Globus pallidus (tissue), 1 donor: Measurements from ENCODE around the gene THY1.
"Not testable (repeated sequence)": the region's sequence is repeated elsewhere in the genome, so short reads cannot be mapped to it uniquely, and the experiment has no call there.

Source experiments
- DNase-seq: peaks from one replicate; pipeline ENCODE4 v3.0.0-alpha.2; 2015; ENCODE audit warnings: low spot score

Gene THY1

DNA sequence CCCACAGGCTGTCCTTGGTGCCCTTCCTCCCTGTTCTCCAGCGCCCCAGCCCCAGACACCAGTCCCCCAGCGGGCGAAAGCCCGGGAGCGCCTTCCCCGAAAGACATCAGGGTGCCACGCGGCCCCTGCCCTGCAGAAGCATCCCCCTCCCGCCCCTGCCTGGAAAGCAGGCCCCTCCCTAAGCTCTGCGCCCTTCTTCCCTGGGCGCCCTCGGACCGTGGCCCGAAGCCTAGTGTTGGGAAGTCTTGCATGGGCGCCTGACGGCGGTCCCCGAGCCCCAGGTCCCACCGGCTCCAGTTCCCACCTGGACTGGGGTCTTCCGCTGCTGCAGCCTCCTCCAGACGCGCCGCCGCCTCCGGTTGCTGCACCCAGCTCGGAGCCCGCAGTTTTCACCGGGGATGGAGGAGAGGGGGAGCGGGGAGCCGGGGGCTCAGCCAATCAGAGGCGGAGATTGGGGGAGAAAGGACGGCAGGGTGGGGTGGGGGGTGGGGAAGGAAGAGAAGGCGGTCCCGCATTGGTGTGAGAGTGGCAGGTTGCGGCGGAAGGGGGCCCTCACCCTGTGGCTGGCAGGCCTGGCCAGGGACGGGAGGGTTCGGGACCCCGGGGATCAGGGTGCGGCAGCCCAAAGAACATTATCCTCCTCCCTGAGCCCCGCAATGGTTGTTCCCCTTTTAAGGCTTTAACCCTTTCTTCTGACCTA lies at the start of gene THY1:
Gene THY1, minus strand, starts transcription at position 364 of the 700 bp plus-strand sequence. CDS start 2,267 bp downstream, outside the sequence.
- DNase-seq: peak; percentile 57

DNA sequence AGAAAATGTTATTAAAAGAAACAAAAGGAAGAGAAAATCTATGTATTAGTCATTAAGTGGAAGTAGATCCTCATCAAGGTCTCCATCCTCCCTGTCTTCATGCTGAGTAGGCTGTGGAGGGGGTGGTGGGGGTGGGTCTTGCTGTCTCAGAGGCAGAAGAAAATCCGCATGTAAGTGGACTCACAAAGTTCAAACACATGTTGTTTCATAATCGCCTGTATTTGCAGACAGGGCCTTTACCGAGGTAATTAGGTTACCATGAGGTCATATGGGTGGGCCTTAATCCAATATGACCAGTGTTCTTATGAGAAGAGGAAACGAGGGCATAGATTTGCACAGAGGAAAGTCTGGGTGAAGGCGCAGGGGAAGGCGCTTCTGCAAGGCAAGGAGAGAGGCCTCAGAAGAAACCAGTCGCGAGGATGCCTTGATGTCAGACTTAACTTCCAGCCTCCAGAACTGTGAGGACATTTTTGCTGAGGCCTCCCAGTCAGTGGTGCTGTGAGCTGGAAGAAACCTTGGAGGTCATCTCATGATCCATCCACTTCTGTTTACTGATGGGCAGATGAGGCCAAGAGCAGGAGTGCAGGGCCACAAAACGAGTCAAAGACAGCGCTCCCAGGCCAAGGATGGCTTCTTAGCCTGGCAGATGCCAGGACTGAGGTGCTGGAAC lies 49.3 kb upstream of the THY1 start:
- no peak for DNase-seq

DNA sequence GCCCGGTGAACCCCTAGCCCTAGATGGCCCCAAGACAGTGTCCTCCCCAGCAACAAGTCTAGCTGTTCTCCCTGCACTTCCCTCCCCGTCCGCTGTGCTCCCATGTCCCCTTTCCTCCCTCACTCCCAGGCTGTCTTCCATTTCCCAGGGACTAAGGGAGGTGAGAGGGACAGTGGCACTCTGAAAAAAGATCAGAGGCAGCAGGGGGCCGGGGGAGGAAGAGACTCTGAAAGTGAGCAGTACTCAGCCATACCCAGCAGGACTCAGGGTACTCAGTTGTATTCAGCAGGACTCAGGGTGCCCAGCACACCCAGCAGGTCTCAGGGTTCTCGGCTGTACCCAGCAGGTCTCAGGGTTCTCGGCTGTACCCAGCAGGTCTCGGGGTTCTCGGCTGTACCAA lies 48.4 kb upstream of the THY1 start:
- DNase-seq: no peak

DNA sequence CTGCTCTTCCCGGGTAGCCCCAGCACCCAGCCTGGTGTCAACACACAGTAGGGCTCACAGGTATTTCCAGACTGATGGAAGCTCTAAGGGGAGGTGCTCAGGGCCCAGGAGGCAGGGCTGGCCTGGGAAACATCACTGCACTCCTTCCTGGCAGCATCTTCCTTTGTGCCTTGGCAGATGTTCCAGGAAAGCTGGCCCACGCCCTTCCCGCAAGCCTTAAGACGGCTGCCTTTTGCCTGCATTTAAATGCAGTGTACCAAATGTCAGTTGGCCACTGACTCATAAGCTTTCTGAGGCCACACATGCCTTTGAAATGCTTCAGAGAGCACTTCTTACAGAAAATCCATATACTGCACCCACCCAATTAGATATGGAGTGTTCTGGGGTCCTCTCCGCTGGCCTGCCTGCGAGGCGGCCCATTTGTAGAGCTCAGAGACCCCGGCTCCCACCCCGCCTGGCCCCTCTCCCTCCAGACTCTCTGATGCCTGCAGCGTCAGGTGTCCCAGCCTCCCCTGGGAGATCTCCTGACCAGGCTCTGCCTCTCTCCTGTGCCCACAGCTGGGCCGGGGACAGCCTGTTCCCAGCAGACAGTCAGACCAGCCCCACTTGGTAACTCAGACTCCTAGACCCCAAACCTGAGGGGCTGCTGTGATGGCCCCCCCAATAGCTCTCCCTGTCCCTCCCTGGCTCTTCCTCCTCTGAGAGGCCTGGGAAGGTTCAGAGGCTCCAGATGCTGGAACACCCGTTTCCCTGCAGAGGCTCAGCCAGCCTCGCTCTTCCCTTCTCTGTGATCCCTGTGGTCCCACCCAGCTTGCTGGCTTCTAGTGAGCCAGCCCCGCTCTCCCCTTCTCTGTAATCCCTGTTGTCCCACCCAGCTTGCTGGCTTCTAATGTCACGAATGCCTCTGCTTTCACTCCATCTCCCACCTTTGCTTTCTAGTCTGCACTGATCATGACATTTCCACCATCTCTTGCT lies 47.6 kb upstream of the THY1 start:
- no peak for DNase-seq

DNA sequence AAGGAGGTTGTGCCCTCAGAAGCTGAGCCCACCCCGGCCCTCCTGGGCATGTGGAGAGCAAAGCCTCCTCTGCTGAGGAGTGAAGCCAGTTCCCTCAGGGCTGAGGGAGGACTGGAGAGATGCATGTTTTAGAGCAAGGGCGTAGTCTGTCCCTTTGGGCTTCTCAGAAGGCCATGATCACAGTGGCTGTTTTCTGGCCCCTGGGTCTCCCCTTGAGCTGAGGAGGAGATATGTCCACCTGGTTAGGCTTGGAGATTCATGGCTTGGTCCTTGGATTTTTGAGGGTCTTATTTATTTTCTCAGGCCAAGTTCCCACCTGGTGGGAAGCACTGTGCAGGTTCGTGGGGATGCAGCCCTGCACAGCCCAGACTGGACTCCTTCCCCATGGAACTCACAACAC lies 46.5 kb upstream of the THY1 start:
- DNase-seq: no peak

DNA sequence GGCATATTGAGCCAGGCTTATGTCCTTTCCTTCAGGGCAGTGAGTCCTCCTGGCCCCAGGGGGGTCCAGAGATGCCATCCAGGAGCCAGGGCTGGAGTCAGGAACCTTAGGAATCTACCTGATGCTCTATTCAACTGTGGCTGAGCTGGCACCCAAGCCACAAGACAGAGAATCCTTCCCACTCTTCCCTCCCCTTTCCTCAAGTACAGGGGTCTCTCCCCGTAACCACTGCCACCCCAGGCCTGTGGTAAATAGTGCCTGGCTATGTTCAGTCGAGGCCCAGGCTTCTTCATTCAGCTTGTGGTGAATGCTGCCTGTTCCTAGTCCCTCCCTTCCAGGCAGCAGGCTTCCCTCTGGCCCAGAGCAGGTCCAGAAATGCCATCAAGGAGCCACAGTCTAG lies 45.5 kb upstream of the THY1 start:
- DNase-seq: no peak

DNA sequence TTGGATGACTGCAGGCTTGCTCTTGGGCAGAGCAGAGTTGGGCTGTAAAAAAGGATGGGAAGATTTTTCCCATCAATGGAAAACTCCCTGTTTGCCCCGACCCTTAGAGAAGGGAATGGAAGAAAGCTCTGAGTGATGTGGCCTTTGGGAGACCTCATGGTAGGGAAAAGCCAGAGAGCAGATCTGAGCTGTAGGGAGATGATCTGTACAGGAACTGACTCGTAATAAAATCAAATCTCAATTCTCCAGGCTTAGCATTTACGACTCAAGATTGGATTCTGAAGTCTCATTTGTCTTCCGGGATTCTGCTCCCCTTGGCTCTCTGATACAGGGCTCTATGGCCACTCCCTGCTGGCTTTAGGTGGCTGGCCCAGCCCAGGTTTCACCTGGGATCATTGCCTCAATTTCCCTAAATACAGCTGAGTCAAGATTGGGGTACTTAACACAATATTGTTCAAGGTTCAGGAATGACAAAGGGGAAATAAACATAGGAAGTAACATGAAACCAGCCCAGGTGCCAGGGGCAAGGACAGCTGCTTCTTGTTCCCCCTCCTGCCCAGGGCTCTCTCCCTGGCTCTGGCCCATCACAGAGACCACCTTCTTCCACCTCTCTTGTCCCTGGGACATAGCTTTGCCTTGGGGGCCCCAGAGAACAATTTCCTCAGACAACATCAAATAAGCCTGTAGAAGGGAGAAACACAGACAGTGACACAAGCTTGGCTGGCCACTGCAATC lies 38.4 kb upstream of the THY1 start:
- DNase-seq: no peak

DNA sequence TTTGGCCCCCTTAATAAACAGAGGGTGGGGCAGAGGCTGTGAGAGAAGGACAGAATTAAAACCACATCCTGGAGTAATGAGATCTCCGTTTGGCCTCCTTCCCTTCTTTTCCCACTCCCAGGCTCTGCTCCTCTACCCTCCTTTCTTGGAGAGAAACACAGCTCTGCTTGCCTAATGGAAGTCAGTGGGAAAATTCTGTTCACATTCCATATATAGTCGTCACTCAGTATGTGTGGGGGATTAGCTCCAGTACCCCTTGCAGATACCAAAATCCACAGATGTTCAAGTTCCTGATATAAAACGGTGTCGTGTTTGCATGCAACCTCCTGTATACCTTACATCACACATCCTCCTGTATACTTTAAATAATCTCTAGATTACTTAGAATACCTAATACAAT lies 37.6 kb upstream of the THY1 start:
- no peak for DNase-seq

DNA sequence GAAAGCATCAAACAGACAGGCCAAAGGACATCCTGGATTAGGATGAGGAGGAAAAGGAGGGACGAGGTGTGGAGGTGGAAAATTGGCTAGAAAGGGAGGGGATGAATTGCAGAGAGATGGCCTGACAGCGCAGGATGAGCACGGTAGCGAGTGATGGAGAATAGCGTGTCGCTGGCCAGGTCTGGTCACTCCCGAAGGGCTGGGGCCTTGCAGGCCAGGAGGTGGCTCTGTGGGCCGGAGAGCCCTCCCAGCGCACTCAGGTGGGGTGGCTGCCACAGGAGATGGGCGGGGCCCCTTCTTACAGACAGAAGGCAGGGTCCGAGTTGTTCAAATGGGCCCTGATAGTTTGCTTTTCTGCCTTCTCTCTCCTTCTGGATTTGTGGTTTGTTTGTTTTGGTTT lies 37.1 kb upstream of the THY1 start:
- no peak for DNase-seq

DNA sequence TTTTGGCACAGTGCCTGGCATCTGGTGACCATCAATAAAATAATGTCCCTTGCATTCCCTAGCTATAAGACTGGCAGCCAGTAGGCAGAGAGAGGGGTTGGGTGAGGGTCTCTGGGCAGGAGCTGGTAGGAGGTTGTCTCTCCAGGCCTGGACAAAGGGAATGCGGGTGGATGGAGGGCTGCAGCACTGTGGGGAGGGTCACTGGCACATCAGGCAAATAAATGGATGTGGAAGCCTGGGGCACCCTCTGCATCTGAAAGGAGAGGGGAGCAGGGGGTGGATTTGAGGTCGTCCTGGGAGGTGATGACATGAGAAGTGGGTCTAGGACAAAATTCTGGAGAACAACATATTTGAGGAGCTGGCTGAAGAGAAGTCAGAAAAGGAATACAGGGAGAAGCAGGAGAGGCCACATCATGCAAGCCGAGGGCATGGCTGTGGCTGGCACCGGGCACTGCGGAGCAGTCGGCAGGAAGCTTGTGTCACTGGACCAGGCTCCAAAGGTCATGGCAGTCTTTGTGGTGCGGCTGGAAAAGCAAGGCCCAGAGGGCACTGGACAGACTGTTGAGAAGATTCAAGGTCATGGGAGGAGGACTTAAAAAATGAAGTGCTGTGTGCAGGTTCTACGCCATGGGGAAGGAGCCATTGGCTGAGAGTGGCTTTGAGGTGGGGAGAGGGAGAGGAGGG lies 36.5 kb upstream of the THY1 start:
- no peak for DNase-seq

DNA sequence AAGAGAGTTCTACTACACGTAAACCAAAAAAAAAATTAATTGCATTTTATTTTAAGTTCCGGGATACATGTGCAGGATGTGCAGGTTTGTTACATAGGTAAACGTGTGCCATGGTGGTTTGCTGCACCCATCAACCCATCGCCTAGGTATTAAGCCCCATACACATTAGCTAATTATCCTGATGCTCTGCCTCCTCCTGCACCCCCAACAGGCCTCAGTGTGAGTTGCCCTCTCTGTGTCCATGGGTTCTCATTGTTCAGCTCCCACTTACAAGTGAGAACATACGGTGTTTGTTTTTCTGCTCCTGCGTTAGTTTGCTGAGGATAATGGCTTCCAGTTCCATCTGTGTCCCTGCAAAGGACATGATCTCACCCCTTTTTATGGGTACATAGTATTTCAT lies 32.7 kb upstream of the THY1 start:
- not testable (repeated sequence) for DNase-seq

DNA sequence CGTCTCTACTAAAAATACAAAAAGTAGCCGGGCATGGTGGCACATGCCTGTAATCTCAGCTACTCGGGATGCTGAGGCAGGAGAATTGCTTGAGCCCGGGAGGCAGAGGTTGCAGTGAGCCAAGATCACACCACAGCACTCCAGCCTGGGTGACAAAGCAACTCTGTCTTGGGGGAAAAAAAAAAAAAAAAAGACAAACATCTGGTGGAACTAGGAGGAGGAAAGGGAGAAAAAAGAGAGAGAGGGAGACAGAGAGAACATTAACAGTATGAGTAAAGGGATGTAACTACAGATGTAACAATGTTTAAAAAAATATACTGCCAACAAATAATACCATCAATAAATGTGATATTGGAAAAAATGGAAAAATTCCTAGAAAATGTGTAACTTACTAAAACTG lies 32.3 kb upstream of the THY1 start:
- peak; percentile 62 for DNase-seq

DNA sequence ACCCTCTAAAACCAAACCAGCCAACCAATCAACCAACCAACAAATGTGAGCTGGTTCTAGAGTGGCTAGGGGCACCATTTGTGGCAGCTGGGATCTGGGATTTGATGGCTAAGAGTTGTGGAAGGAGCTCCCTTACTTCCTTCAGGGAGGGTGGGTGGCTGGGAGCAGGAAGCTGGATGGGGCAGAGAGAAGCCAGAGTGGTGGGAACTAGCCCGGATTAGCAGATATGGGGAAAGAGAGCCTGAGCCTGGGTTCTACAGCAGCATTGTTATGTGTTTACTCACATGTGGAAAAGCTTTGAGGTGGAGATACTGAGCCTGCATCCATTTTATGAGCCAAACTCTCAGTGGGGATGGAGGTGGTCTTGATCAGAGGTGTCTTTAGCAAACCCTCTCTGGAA lies 30.9 kb upstream of the THY1 start:
- DNase-seq: no peak

DNA sequence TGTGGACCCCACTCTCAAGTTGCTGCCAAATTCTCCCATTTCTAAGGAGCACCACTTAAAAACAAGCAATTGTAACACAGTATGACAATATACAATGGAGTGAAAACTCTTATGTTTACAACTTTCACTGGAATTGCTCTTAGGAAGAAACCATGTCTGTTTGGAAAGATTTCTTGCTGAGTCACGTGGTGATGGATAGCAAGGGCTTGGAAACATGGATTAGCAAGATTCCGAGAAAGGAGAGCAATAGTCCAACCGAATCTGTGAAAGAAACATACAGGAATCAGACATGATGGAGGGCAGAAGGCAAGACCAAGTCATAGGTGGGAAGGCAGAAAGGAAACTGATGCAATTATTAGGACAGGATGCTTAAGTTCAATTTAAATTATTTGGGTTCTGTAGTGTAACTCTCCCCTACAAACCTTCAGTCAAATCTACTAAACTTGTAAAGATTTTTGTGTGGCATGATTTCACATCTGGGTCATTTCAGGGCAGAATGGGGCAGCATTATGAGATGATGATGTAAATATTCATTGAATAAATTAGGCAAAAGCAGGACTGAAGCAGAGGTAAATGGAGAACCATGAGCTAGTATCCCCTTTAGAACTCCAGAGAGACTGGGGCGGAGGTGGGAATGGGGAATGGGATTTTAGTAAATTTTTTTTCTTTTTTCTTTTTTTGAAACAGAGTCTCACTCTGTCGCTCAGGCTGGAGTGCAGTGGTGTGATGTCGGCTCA lies 27.8 kb upstream of the THY1 start:
- no peak for DNase-seq

DNA sequence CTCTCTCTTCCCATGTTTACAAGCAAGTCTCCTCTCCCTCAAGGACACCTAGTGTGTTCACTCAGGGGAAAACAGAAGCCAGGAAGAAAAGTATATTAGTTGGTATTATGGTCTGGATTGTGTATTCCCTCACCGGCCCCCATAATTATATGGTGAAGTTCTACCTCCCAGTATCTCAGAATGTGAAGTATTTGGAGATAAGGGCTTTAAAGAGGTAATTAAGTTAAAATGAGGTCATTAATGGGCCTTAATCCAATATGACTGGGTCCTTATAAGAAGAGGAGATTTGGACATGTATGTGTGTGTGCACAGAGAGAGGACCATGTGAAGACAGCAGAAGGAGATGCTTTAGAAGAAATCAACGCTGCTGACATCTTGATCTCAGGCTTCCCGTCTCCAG lies 26.5 kb upstream of the THY1 start:
- DNase-seq: no peak

DNA sequence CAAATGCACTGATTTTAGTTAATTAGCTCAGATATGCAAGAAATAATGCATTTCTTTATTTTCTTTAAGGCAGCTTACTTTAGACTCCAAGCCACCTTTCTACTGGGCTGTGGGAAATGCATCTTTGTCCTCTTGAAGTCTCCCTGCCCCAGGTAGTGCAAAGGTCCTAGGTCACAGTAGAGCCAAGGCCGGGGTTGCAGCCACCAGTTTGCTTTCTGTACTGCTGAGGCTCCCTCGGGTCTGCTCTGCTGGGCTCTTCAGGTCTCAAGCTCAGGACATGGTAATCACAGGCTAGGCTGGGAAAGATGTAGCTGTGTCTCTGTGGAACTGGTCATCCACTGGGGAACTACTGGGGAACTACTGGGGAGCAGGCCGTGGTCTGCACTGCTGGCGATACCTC lies 25.4 kb upstream of the THY1 start:
- no peak for DNase-seq

DNA sequence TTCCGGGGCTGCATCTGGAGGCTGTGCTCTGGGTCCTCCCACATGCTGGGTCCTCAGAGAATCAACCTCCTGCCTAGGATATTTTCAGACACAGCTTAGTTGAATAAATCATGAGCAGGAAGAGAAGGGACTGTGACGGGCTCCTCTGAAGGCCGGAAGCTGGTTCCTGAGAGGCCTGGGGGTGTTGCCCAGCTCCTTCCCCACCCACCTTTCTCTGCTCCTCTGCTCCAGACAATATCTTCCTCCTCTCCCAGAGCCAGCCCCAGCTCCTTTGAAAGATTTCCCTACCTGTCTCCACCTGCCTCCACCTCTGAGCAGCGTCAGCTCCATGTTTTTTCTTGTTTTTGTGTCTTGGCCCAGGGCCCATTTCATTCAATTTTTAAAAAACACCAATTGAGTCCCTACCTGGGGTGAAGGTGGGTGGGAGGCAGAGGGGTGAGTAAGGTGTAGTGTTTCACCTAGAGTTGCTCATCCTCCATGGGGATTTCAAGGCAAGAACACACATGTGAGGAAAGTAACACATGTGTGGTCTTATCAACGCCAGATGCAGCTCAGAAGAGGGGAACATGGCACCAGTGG lies 24.8 kb upstream of the THY1 start:
- DNase-seq: no peak

DNA sequence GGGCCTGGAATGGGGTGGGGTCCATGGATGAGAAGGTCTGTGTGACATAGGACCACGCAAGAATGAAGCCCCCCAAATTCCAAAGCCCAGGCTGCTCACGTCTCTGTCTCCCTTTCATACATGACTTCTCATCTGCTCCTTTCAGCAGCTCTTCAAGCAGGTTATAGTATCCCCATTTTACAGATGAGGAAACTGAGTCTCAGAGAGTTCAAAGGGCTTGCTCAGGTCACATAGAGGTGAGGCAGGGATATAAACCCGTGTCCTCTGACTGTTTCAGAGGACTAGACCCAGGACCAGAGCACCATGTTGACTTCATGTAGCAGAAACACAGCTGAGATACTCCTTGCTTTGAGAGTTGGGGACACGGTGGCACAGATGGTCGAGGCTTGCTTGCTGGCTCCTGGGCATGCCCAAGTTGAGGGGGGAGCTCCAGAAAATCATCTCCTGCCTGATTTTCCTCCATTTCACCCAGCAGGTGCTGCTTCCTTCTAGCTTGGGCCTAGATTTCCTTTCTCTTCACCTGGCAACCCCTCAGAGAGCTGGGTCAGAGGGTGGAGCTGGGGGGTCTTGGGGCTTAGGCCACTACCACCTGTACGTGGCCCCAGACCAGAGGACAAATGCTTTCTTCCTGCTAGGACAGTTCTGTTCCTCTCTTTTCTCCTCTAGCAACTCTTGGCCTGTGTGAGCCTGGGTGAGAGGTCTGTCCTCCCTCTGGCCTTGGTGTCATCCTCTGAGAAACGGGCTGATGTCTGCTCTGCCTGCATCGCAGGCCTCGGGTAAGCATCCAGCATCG lies 24.1 kb upstream of the THY1 start:
- no peak for DNase-seq

DNA sequence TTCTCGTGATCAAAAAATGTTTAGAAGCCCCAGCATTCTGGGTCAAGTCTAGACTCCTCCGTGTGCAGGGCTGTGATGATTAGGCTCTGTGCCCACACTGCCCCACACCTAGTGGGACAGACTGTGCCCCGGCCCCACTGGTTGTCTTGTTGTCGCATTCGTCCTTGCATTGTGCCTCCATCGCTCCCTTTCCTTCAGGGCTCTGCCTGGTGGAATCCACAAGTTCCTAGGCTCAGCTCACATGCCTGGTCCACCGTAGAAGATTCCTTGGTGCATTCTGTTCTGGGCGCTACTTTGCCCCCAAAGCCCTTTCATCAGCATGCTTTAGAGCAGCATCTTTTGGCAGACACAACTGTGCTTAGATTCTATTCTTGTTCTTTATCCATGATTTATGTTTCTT lies 23.5 kb upstream of the THY1 start:
- DNase-seq: no peak

DNA sequence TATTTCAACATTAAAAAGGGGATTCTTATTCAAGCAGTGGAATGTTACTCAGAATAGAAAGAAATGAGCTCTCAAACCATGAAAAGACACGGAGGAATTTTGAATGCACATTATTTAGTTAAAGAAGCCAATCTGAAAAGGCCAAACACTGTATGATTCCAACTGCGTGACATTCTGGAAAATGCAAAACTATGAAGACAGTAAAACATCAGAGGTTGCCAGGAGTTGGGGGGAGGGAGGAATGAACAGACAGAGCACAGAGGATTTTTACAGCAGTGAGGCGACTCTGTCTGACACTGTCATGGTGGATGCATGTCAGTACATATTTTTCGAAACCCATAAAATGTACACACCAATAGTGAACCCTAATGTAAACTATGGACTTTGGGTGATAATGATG lies 22.9 kb upstream of the THY1 start:
- no peak for DNase-seq
